ENCODE results near the gene RAPGEF5. TPM values are rescaled to one million over a fixed set of nuclear protein-coding genes. Genes with fewer than 3 reads are reported as not detected.
A peak's percentile ranks its signal among the peaks of the same experiment; 100 is the strongest.
"Not testable (repeated sequence)": the region's sequence is repeated elsewhere in the genome, so short reads cannot be mapped to it uniquely, and the experiment has no call there.

Gene RAPGEF5
- polyA plus RNA-seq, 1 donor: 14.6 TPM

DNA sequence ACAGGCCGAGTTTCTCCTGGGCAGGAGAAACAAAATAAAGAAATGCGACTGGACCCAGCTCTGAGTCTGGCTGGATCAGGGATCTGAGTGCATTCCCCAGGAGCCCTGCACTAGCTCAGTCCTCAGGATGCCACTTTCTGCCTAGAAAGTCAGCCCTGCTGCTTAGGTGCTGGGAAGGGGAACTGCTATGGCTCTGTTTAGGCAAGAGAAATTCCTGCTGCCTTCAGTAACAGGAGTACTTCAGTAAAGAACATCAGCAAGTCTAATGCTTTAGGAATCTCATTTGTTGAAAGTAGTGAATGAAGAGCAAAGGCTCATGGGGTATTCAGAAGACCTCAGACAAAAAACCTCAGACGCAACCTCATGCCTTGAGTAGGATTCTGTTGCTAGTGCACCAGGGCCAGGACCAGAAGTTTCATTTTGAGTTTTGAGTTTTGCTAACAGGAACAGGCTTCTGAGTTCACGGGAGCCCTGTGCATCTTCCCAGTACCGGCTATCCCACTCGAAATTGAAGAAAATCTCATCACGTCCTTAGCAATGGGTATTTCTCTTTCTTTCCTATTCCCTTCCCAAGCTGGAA lies 240.4 kb downstream of the RAPGEF5 start:
- no peak for DNase-seq

DNA sequence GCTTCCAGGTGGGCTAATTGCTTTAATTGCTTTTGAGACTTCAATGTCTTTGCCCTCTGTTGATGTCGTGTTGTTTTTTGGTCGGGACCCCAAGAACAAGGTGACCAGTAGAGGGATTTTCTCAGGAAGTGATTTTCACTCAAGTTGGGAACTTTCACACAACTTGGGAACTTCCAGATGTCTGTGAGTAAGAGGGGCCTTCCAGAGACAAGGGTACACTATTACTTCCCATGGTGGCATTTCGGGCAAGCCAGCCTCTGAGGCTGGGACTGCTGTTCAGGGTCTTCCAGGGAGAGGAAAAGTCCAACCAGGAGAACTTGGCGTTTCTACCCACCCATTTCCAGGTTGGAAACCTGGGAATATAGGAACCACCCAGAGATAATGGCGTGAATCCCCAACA lies 241.3 kb downstream of the RAPGEF5 start:
- DNase-seq: no peak

DNA sequence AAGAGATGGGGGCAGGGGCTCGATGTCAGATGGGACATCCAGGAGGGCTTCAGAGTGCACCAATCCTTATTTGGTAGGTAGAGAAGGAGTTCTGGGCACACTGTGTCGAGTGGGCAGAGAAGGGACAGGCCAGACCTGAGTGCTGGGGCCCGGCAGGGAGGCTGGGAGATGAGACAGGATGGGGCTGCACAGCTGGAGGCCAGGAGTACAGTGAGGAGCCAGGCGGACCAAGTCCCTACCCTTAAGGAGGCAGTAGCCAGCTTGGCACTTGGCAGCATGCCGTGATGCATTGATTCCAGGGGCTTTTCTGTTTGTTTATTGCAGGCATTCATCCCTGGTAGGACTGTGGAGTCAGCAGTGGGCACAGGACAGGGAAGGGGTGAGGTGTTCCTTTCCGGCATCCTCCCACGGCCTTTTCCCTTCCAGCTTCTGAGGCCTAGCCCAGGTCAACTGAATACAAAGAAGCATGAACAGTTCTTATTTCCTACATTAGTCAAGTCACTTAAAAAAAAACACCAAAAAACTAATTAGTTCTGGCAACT lies 242.4 kb downstream of the RAPGEF5 start:
- DNase-seq: no peak

DNA sequence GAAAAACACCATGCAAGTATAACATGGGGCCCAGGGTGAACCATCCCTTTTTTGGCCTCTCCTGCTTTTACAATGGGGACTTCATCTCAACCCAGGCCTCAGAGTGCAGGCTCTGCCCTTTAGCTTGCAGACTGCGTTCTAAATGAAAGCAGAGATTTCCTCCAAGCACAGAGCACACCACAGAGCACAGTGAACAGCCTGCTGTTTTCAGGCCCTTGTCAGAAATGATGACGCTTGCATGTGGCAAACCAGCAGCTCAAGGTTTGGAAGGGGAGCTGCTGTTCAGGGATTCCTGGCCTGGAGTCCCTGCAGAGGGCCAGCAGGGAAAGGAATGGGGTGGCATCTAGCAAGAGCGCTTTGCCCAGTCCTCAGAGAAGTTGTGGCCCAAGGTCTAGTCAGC lies 243.9 kb downstream of the RAPGEF5 start:
- no peak for DNase-seq

DNA sequence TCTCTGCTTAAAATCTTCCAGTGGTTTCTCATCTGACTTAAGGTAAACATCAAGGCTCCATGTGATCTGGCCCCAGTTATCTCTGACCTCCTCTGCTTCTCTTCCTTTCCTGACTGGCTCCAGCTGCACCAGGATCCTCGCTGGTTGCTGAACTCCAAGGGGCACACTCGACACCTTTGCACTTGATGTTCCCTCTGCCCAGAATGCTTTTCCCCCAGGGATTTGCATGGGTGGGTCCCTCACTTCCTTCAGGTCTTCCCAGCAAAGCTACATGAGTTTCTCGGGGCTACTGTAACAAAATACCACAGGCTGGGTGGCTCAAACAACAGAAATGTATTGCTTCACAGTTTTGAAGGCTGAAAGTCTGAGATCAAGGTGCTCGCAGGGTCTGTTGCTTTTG lies 245.3 kb downstream of the RAPGEF5 start:
- DNase-seq: no peak

DNA sequence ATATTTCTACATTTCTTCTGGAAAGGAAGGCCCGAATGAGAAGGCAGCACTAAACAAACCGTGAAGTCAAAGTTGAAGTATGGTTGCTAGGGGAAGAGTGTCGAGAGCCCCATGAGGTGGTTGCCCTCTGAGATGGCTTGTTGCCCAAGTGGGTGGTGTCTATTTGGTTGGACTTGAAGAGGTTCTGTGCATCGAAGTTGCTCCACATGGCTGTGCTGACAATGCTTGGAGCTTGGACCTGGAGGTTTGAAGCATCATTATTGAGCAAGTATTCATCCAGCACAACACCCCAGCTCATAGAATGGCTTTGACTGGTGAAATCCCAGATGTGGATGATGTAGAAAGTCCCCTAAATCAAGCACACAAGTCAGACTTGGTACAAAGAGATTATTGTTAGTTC lies 246.1 kb downstream of the RAPGEF5 start:
- DNase-seq: no peak

DNA sequence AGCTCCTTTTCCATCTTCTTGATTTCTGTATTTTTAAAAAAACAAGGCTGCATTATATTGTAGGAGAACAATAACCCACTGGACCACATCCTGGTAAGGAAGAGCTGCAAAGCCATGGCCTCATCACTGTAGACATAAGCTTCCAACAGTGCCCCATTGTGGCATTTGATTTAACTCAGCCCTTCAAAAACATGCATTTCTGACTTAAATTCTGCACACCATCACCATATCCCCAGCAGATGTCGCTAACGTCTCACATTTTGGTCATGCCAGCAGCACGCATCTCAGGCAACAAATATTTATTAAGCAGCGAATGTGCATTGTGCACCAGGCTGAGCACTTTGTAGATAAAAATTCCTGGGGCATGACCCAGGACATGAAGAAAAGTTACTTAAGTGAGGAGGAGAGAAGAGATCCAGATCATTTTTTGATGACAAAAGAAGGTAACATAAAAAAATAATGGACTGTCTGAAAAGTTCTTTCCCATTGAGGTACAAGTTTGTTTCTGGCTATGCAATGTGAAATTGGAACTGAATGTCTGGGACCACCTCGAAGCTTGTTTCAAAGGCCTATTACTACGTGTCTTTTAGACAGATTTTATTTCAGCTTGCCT lies 246.6 kb downstream of the RAPGEF5 start:
- DNase-seq: peak; percentile 84

DNA sequence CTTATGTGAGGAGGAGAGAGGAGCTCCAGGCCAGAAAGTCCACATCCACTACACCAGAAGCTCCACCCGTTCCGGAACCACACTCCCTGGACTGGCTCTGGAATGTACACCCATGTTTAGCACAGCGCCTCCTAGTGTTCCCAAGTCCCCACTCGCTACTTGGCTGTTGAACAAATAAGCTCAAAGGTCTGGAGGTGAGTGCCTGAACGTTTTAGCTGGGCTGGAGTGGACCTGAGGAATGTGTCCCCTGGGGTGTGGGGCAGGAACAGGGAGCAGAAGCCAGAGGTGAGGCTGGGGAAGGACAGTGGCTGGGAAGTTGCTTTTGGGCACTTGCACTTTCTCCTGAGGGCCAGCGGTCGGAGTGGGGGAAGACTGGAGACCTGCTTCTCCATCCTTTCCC lies 247.2 kb downstream of the RAPGEF5 start:
- no peak for DNase-seq

DNA sequence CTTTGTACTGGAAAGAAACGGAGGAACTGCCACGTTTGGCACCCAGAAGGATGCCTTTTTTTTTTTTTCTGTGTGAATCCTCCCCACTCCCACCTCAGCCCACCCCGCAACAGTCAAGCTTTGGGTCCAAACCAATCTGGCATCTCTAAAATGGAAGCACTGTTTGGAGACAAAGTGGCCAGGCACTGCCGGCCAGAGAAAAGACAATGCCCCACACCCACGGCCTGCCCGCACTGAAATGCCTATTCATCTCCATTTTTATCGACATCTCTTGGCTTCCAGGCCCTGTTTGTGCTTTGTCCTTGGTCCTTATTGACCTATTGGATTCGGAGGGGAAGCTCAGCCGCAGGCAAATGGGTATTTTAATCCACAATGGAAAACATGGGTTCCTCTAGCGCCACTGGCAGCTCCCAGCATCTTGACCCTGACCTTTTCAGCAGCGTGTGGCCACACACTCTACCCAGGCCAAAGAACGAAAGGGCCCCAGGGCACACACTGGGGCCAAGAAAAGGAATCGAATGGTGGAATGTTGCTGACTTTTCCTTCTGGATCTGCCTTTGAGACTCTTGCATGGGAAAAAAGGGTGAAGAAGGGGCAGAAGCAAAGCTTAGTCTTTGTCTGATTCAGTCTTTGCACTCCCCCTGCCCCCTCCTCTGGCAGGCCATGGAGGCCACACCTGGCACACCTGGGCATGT lies 248.7 kb downstream of the RAPGEF5 start:
- no peak for DNase-seq

DNA sequence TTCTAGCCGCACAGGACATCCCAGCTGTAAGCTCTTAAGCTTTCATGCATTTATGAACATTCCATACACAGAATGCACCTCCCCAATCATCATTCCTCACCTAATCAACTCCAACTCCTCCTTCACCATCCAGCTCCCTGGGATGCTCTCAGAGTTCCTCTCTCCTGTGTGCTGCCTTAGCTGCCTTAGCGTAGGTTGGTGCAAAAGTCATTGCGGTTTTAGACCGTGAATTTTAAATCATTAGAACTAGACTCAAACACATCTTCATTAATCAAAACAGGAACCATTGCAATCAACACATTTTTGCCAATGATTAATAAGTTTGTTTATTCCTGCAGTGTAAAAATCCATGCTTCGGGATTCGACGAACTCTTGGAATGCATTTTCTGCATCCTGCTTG lies 251.4 kb downstream of the RAPGEF5 start:
- DNase-seq: no peak

DNA sequence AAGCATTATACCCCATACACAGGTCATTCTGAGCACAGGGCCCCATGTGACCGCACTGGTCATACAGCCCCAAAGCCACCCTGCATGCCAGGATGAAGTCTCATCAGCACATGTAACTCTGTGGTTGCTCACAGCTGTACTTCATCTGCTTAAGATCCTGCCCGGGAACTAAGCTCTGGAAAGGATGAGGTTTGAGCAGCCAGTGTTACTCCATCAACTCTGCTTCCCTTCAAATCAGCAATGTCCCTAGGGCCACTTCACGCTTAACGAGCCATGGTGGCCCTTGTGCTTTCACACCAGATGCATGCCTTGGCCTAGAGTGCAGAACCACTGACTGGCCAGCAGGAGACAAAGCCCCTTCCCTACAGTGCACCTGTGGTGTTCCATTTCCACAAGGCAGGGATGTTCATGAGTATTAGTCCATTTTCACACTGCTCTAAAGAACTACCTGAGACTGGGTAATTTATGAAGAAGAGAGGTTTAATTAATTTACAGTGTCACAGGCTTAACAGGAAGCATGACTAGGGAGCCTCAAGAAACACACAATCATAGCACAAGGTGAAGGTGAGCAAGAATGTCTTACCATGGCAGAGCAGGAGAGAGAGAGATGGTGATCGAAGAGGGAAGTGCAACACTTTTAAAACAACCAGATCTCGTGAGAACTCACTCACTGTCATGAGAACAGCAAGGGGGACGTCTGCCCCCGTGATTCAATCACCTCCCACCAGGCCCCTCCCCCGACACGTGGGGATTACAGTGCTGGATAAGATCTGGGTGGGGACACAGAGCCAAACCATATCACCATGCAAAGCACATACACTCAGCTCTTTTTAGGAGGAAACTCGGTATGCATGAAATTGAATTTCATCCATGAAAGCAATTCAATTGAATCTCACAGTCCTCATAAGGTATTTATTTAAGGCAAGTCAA lies 262.3 kb downstream of the RAPGEF5 start:
- DNase-seq: no peak

DNA sequence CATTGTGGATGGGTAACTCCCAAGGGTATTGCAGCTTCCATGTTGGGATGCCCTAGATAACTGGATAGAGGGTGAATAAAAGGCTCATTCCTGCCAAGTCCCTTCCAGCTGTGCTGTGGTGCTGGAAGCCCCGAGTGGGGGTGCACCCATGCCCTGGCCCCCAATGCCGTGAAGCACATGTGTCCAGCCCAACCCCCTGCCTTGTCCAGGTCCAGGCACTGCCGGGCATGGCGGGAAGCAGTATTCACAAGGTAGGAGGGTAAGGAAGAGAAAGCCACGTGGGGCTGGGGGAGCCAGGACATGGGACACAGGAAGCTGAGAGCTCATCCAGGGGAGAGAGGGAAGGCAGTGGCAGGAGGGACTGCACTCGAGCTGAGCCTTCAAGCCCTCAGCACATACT lies 263.0 kb downstream of the RAPGEF5 start:
- DNase-seq: no peak

DNA sequence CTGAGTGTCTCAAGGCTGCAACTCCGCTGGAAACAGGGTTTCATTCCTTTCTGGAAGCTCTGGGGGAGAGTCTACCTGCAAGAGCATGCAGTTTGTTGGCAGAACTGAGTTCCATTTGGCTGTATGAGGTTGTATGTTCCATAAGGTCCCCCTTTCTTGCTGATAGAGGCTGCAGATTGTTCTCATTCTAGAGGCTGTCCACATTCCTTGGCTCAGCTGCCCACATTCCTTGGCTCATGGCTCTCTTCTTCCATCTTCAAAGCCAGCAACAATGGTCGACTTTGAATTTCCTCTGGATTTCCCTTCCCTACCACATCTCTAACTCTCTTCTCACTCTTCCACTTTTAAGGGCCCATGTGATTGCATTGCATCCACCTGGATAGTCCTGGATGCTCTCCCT lies 264.0 kb downstream of the RAPGEF5 start:
- DNase-seq: peak; percentile 46

DNA sequence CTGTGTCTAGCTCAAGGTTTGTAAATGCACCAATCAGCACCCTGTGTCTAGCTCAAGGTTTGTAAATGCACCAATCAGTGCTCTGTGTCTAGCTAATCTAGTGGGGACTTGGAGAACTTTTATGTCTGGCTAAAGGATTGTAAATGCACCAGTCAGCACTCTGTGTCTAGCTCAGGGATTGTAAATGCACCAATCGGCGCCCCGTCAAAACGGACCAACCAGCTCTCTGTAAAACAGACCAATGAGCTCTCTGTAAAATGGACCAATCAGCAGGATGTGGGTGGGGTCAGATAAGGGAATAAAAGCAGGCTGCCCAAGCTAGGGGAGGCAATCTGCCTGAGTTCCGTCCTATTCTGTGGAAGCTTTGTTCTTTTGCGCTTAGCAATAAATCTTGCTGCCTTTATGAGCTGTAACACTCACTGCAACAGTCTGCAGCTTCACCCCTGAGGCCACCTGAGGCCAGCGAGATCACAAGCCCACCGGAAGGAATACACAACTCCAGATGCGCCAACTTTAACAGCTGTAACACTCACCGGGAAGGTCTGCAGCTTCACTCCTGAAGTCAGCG lies 265.9 kb downstream of the RAPGEF5 start:
- DNase-seq: not testable (repeated sequence)

DNA sequence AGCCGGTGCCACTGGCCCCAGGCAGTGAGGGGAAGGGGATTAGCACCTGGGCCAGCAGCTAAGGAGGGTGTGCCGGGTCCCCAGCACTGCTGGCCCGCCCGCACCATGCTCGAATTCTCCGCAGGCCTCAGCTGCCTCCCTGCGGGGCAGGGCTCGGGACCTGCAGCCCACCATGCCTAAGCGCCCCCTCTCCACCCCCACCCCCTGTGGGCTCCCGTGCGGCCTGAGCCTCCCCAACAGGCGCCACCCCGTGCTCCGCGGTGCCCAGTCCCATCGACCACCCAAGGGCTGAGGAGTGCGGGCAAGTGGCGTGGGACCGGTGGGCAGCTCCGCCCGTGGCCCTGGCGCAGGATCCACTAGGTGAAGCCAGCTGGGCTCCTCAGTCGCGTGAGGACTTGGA lies 266.4 kb downstream of the RAPGEF5 start:
- no peak for DNase-seq

DNA sequence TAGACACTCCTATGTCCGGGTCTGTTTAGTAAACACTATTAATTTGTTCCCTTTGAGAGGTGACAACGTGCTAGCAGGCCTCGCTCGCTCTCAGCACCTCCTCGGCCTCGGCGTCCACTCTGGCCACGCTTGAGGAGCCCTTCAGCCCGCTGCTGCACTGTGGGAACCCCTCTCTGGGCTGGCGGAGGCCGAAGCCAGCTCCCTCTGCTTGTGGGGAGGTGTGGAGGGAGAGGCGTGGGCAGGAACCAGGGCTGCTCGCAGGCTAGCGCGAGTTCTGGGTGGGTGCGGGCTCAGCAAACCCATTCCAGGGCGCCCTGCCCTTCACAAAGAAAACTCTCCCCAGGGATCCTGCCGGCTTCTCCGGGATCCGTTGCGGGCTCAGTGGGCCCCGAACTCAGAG lies 266.8 kb downstream of the RAPGEF5 start:
- DNase-seq: no peak

DNA sequence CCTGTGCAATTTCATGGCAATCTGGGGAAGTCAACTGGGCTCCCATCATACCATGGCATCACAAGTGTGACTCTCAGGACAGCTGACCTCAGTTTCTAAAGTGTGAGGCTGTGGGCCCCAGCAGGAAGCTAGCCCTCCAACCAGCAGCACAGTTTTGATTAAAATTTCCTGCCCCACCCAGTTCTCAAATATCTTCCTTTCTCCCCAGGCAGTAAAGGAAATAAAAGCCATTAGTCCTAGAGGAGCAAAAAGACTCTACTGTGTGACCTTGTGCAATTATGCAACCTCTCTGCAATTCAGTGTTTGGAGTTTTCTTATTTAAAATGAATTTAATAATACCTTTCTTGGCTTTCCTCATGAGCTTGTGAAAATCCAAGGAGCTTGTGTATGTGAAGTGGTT lies 268.1 kb downstream of the RAPGEF5 start:
- no peak for DNase-seq

DNA sequence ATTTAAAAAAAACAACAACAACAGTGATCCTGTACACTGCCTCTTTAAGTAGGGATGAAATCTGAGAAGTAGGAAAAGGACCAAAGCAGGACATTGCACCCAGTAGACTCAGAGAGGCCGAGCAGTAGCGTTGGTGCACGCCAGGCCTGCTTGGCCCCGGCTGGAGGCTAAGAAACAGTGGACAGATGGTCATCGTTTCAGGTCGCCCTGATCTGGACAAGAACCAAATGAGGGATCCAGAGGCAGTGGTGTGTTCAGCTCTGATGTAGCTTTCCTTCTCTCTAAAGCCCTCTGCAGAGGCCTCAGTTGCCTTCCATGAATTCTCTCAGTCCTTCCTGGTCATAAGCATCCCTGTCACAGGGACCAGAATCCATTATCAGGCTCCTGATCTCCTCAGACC lies 269.1 kb downstream of the RAPGEF5 start:
- no peak for DNase-seq

DNA sequence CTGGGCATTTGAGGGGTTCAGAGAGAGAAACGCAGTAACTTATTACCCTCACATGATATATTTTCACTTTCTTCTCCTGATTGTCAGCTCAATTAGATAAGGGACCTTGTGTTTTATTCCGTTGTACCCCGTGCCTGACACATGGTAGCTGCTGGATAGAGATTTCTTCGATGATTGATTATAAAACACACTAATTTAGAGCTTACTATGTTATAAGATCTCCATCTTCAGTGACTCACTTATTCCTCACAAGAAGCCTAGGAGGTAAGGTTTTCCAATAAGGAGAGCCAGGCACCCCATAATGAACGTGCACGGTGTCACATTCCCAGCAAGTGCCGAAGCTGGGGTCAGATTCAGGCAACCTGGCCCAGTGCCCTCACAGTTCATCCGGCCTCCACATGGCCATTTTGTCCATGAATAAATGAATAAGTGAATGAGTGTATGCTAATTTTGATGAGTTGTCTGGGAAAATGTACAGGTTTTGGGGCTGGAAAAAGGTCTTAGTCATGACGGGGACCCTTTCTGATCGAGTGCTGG lies 273.2 kb downstream of the RAPGEF5 start:
- DNase-seq: peak; percentile 46

DNA sequence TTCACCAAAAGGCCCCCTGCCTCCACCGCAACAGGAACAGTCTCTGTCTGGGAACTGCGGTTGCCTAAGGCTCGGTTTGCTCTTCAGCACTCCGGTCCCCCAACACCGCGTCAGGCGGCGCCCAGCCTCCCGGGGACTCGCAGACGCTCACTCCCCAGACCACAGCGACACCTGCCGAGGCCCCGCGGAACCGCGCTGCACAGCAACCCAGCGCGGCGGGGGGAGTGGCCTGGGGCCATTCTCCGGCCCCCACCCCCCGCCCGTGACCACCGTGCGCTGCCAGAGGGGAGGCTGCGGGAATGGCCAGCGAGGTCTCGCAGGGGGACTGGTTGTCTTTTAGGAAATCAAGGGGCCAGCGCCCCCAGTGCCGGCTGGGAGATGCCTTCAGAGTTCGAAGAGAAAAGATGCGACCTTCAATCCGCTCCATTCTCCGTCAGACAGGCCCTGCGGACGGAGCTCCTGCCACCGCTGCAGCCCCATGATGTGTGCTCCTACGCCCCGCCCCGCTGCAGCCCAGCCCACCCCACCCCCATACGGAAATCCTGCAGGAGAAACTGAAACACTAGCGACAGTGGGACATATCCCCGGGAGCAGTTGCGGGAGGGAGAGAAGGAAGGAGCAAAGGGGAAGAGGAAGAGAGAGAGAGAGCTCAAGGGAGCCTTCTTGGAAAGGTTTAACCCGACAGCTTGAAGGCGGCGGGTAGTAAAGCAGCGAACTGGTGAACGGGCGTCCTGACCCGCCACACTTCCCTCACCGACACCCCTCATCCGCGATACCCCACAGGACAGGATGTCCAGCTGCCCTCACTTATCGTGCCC lies 273.9 kb downstream of the RAPGEF5 start:
- DNase-seq: peak; percentile 94

DNA sequence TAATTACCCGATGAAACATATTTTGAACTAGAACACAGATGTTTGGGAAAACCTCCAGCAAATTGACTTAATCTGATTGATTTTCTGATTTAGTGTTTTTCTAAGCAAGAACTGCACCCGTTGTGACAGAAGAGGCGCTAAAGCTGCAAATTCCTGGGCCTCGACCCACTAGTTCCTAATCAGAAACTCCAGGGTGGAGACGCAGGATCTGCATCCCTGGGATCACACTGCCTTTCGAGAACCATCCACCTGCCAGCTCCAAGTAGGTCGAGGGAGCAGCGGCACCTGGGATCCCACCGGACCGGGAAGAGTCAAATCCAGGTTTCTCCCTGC lies 274.4 kb downstream of the RAPGEF5 start:
- DNase-seq: no peak
